GM19438 (cell line): ENCODE results near the gene HIP1.
"Not testable (repeated sequence)": the region's sequence is repeated elsewhere in the genome, so short reads cannot be mapped to it uniquely, and the experiment has no call there.

ENCODE experiments used
- ATAC-seq: cut with Tn5 transposase; IDR thresholded peaks from one replicate; pipeline ENCODE4 v1.9.1; 2021; ENCODE audit warnings: low read depth; ENCODE audit not compliant: unreplicated experiment

HIP1 gene

DNA sequence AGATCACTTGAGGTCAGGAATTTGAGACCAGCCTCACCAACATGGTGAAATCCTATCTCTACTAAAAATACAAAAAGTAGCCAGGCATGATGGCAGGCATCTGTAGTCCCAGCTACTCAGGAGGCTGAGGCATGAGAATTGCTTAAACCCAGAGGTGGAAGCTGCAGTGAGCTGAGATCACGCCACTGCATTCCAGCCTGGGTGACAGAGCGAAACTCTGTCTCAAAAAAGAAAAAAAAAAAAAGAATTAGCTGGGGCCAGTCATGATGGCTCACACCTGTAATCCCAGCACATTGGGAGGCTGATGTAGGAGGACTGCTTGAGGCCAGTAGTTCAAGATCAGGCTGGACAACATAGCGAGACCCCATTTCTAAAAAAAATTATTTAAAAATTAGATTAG, 21.0 kb downstream of the HIP1 start:
- ATAC-seq = not testable (repeated sequence)

DNA sequence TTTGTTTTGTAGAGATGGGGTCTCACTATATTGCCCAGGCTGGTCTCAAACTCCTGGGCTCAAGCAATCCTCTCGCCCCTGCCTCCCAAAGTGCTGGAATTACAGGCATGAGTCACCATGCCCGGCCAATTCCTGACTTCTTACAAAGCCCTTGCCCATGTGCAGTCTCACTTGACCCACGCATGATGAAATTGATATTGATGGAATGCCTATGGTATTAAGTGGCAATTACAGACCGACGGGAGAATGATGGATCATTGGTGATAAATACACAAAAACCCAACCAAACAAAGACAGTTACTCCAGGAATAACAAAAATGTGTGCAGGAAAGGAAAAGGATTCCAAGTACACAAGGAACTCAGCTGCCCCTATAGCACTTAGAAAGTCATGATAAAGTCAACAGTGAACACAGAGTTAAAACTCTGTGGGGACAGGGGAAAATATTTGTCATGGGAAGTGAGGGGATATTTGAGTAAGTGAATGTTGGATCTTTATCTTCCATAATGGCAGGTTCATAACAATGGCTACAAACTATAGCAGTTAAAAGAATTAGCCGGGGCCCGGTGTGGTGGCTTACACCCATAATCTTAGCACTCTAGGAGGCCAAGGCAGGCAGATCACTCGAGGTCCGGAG, 21.6 kb downstream of the HIP1 start:
- ATAC-seq = no peak

DNA sequence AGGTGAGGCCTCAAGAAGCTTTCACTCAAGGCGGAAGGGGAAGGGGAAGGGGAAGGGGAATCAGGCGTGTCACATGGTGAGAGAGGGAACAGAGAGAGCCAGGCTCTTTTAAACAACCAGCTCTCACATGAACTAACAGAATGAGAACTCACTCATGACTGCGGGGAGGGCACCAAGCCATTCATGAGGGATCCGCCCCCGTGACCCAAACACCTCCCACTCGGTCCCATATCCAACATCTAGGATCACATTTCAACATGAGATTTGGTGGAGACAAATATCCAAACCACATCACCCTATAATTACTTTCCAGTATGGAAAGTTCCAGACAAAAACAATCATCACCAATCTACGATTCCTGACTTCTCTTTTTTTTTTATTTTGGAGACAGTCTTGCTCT, 22.9 kb downstream of the HIP1 start:
- ATAC-seq = no peak

DNA sequence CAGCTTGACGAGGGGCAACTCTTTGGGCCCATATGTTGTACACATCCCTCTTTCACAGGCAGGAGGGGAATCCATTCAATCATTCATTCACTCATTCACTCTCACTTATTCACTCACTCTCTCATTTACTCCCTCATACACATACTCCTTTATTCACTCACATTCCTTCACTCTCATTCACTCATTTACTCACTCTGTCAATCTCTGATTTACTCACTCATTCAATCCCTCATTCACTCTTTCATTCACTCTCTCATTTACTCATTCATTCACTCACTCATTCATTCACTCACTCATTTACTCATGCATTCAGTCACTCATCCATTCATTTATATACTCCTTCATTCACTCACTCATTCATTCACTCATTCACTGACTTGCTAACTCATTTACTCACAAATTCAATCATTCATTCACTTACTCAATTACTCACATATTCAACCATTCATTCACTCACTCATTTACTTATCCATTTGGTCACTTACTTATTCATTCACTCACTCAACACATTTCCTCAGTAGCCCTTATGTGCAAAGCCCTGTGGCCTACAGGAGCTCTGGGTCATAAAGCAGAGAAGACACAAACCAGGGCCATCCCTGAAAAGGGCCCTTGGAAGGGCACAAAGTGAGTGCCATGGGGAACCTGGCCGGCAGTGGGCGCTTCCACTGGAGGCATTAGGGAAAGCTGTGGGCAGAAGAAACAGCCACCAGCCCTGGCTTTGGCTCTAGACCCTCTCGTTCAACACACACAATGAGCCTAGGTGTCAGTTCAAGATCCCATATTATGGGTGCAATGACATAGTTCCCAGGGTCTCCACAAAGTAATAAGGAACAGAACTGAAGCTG, 26.0 kb downstream of the HIP1 start:
- no peak for ATAC-seq

DNA sequence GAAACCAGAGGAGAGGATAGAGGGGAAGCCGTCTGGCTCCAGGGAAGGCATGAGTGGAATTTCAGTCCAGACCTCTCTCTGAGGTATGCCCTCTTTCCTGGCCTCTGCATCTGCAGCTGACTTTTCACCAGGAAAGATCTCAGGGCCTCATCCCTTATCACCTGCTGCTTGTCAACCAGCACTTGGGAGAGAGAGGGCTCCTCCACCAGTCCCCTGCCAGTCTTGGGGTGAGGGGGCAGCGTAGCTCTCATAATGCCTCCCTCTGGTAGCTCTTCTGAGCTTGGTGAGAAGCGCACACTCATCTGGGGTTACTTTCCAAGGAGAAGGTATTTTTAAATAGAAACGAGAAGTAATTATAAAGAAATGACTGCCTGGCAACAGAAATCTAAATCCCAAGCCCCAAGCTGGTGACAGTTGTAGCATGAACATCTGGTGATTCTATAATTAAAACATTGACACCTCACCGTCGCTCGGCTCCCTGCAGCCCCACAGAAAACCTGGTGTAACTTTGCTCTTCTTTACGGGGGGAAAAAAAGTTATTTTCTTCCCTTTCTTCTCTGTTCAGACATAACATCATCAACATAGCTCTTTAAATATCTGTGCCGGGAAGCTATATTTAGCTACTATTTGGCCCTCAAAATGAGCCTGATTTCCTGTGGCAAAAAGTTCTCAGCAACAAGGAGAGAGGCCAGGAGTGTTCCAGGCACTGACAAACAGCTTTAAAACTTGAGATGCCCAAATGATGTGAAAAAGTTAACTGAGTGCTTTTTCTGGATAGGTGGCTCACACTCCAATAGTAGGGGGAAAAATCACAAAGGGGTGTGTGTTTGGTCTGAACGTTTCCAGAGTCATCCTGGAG, 26.9 kb downstream of the HIP1 start:
- no peak for ATAC-seq

DNA sequence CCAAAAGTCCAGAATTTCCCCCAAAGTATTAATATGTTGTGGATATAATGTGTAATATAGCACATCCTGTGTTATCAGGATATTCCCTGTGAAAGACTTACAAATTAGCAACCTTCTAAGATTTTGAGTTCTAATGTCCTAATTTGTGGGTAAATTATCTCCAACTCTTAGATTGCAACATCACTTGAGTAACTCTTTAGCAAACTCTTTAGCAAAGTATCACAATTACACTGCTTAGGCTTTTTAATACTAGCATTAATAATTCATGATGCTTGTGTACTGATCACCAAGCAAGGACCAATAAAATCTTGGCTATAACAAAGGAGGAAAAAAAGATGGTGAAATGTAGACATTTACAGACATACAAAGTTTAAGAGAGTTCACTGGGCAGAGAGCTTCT, 27.7 kb downstream of the HIP1 start:
- ATAC-seq = no peak

DNA sequence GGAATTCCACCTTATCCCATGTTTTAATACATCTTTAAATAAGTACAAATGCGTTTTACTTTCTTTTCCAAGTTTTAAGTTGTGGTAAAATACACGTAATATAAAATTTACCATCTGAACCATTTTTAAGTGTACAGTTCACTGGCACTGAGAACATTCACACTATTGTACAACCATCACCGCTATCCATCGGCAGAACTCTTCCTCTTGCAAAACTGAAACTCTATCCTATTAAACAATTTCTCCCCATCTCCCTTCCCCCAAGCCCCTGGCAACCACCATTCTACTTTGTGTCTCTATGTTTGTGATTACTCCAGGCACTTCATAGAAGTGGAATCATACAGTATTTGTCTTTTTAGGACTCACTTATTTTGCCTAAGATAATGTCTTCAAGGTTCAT, 33.8 kb downstream of the HIP1 start:
- ATAC-seq = no peak

DNA sequence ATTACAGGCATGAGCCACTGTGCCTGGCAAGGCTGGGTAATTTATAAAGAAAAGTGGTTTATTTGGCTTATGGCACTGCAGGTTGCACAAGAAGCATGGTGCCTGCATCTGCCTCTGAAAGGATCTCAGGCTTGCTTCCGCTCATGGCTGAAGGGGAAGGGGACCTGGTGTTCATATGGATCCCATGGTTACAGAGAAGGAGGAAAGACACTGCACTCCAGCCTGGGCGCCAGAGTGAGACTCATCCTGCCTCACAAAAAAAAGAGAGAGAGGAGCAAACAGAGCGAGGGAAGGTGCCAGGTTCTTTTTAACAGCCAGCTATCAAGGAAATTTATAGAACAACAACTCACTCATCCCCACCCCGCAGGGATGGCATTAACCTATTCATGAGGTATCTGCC, 36.2 kb downstream of the HIP1 start:
- ATAC-seq = no peak

DNA sequence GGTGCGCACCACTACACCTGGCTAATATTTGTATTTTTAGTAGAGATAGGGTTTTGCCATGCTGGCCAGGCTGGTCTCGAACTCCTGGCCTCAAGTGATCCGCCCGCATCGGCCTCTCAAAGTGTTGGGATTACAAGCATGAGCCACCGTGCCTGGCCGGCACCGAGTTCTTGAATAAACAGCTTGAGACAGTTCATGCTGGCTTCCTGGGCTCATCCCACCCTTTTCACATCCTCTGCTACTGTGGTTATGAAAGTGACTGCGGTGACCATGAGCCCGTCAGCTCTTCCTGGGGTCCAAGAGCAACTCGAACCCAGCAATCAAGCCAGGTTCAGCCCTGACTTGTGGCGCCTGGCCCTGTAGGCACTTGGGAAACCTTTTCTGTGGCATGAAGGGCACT, 38.7 kb downstream of the HIP1 start:
- ATAC-seq = no peak

DNA sequence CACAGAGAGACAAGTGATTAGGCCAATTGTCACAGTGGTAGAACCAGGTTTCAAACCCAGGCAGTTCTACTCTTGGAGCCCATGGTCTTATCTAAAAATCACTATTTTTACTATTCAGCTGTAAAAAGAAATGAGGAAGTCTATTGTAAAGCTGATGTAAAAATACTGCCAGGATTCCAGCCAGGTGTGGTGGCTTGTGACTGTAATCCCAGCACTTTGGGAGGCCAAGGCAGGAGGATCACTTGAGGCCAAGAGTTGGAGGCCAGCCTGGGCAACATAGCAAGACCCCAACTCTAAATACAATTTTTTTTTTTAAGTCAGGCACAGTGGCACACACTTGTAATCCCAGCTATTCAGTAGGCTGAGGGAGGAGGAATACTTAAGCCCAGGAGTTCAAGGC, 40.4 kb downstream of the HIP1 start:
- no peak for ATAC-seq

DNA sequence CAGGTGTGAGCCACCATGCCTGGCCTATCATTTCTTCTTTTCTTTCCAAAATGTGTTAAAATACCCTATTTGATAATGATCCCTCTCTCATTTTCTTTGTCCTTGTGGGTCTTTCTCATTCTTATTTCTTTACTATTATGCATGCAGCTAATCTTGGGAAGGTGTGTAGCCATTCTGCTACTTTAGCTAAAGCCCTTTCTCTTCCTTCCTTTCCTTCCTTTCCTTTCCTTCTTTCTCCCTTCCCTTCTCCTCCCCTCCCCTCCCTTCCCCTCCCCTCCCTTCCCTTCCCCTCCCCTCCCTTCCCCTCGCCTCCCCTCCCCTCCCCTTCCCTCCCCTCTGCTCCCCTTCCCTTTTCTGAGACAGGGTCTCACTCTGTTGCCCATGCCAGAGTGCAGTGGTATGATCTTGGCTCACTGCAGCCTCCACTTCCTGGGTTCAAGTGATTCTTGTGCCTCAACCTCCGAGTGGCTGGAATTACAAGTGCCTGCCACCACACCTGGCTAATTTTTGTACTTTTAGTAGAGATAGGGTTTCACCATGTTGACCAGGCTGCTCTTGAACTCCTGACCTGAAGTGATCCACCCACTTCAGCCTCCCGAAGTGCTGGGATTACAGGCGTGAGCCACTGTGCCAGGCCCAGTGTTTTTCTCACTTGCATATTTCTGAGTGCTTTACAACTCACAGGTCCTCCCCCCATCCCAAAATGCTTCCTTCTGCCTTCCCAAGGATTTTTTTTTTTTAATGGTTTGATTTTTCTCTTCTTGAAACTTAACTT, 42.3 kb downstream of the HIP1 start:
- ATAC-seq = no peak

DNA sequence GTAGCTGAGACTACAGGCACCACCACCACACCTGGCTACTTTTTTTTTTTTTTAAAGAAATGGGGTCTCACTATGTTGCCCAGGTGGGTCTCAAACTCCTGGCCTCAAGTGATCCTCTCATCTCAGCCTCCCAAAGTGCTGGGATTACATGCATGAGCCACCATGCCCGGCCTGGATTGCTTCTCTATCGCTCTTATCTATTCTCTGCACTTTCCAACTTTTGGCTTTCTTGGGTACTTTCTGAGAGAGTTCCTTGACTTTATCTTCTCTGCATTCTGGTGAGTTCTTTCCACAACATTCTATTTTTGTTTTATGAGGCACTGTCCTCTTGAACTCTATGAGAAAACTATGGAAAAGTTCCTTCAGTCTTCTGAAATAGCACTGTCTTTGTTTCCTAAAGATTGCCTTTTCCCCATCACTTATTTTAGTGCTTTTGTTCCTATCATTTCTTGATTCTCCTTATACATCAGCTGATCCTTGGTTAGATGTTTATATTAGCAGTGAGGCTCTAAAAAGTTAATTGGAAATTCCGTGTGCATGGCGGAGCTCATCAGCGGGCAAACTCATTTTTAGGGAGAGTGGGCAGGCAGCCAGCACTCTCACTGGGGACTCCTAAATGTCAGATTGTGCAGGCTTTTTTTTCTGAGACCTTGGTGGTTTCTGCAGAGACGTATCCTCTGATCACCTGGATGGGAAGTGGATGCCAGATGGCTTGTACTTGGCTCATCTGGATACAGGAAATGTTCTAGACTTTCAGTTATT, 43.9 kb downstream of the HIP1 start:
- ATAC-seq = no peak

DNA sequence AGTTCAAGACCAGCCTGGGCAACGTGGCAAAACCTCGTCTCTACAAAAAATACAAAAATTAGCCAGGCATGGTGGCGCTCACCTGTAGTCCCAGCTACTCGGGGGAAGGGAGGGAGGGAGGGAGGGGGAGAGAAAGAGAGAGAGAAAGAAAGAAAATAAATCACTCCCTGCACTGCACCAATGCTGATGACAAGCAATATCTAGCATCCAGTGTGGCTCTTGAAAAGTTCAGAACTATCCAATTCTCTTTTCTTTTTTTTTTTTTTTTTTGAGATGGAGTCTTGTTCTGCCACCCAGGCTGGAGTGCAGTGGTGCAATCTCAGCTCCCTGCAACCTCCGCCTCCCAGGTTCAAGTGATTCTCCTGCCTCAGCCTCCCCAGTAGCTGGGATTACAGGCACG, 45.1 kb downstream of the HIP1 start:
- ATAC-seq = not testable (repeated sequence)

DNA sequence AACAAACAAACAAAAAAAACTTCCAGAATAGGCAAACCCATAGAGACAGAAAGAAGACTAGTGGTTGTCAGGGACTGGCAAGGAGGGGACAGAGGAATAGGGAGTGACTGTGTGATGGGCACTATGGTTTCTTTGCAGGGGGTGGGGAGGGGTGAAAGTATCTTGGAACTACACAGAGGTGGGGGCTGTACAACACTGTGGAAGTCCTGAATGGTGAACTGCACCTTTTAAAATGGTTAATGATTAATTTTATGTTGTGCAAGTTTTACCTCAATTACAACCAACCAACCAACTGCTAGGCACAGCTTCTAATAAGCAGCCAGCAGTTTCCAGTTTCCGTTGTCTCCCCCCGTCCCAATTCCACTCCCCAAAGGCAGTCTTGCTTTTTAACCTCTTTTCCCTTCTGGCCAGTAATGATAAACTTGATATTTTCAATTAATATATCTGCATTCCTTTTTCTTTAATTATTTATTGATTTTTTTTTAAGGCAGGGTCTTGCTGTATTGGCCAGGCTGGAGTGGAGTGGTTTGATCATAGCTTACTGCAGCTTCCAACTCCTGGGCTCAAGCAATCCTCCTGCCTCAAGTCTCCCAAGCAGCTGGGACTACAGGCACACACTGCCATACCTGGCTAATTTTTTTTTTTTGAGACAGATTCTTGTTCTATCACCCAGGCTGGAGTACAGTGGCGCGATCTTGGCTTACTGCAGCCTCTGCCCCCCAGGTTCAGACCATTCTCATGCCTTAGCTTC, 46.8 kb downstream of the HIP1 start:
- ATAC-seq = no peak

DNA sequence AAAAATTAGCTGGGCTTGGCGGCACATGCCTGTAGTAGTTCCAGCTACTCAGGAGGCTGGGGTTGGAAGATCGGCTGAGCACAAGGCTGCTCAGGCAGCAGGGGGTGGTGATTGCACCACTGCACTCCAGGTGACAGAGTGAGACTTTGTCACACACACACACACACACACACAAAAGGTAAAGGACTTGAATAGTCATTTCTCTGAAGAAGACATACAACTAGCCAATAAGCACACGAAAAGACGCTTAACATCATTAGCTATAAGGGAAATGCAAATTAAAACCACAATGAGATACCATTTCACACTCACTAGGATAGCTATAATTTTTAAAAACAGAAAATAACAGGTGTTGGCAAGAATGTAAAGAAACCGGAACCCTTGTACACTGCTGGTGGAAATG, 48.6 kb downstream of the HIP1 start:
- no peak for ATAC-seq

DNA sequence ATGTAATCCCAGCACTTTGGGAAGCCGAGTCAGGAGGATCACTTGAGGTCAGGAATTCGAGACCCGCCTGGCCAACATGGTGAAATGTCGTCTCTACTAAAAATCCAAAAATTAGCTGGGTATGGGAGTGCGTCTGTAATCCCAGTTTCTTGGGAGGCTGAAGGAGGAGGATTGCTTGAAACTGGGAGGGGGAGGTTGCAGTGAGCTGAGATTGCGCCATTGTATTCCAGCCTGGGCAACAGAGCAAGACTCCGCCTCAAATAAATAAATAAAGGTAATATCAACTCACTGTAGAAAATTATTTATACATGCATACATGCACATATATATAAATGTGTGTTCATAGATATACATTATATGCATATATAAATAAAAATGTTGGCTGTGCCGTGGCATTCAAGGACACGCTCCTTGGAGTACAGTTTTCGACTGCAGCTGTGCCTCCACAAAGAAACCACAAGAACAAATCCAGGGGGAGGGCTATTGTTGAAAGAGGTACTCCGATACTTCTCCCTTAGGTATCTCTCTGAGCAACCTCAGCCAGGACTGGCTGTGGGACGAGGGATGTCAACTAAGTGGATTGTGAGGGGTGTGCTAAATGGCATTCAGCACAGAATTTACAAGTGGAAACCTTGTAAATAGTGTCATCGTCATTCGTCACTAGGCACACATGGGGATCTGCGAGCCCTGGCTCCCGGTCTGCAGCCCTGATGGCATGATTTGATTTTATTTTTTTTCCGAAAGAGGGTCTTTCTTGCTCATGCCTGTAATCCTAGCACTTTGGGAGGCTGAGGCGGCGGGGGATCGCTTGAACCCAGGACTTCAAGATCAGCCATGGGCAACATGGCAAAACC, 49.3 kb downstream of the HIP1 start:
- ATAC-seq = no peak

DNA sequence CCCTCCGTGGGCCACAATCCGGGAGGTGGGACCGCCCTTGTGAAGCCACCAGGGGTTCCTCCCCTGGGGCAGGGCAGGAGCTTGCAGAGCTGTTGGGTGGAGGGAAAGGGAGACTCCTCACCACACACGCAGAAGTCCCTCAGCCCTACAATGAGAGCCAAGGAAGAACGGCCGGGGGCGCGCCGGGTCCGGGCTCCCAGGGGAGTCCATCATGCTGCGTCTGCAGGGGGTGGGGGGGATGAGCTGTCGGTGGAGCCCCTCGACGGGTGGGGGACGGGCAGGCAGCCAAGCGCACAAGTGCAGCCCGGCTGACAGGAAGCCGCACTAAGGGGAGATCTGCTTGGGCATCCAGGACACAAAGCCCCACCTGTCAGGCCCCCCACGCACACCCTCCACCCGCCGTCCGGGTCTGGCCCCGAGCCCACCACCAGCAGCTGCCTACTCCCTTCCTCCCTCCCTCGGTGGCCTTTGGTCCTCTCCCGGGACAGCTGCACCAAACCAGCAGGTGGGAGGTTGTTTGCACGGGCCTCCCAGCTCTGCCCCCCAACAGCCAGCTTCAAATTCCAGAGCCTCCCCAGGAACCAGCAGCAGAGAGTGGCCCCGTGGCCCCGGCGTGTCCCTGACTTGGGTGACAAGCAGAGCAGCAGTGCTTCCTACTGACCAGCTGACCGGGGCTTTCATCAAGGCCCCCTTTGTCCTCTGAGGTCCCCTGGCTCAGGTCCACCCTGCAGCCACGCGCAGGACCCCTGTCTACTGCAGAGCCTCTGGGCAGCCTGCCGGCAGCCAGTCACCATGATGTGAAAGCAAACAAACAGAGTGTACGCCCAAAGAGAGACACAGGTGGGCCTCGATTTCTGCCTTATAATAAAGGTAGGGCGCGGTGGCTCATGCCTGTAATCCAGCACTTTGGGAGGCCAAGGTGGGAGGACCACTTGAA, 50.3 kb downstream of the HIP1 start:
- no peak for ATAC-seq
